ENCODE data around the gene OTULINL.

OTULINL gene

DNA sequence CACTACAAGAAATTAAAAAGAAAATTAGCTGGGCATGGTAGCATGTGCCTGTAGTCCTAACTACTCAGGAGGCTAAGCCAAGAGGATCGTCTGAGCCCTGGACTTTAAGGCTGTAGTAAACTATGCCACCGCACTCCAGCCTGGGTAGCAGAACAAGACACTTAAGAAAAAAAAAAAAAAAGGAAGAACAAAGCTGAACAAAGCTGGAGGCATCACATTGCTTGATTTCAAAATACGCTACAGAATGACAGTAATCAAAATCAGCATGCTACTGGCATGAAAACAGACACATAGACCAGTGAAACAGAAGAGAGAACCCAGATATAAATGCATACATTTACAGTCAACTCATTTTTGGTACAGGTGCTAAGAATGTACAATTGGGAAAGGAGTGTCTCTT is 68.5 kb downstream of the OTULINL start:
- Histone ChIP-seq H3K18ac (ENCODE audit: low read depth in 1 of 2, low read length in 2 of 2) (no peak overlapping the region), H3K14ac (ENCODE audit: low read length in 2 of 2) (no peak overlapping the region), H3K27ac (ENCODE audit: low read length, poor library complexity, severe bottlenecking) (no peak overlapping the region), H3K79me1 (replicated peaks; ENCODE audit: low read length, poor library complexity, severe bottlenecking) (no peaks in the 10 kb centered on the region), H2AFZ (ENCODE audit: low read depth, low read length) (no peak overlapping the region), H3K23ac (ENCODE audit: low read length in 2 of 2) (no peak overlapping the region), H2AK5ac (ENCODE audit: low read length, severe bottlenecking) (no peak overlapping the region), H3K4me1 (ENCODE audit: control insufficient read depth, insufficient read depth, low read depth, low read length) (no peaks in the 10 kb centered on the region), H4K8ac (ENCODE audit: low read length) (no peak overlapping the region), H3K4me3 (ENCODE audit: insufficient read depth in 1 of 2, low read depth in 1 of 2, low read length in 2 of 2) (no peak overlapping the region), H3K9me3 (ENCODE audit: control insufficient read depth, low read length) (no peaks in the 10 kb centered on the region), H3K36me3 (ENCODE audit: control insufficient read depth in 1 of 2, insufficient read depth in 2 of 2, low read depth in 1 of 2, low read length in 2 of 2) (no peaks in the 10 kb centered on the region), H2BK15ac (ENCODE audit: low read depth, poor library complexity, severe bottlenecking) (no peak overlapping the region), H2BK12ac (ENCODE audit: low read length in 2 of 2) (no peak overlapping the region), H3K9ac (ENCODE audit: low read length) (no peak overlapping the region), H3K27me3 (ENCODE audit: control insufficient read depth in 1 of 2, insufficient read depth in 1 of 2, low read length in 2 of 2) (peaks cover 12 to 23% of the 10 kb centered on the region in 2 experiments), H4K91ac (ENCODE audit: low read length) (no peak overlapping the region), H3K4me2 (ENCODE audit: low read length, poor library complexity, severe bottlenecking) (no peak overlapping the region), H3K4ac (ENCODE audit: low read depth in 1 of 2, low read length in 2 of 2) (no peak overlapping the region), H2BK120ac (ENCODE audit: low read depth, low read length) (no peak overlapping the region), H2BK5ac (ENCODE audit: low read depth, low read length, poor library complexity, severe bottlenecking) (no peak overlapping the region)
- WGBS: 80% methylated on average over 2 of the region's 3 CpGs
- no peak for DNase-seq

DNA sequence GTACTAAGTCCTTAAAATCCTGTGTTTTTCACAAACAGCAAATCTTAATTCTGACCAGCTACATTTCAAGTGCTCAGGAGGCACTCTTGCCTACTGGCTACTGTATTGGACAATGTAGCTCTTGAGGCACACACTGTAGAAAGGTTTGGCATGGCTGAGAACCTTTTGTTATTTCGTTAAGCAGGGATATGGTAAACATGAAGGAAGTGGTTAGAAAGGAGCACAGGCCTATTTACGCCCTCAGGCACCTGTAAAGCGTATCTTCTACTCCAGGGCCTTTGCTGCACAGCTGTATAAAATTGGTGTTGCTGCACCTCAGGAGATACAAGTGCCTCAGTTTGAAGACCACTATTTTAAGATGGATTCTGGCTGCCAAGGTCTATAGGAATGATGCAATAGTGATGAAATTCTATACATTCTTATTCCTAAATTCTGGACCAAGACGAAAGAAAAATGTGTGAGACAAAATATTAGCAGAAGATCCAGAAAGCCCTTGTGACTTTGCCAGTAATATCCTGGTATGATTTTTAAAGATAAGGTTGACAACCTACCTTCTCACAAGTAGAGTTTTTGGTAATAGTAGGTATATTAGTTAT is 73.7 kb downstream of the OTULINL start:
- Histone ChIP-seq H2BK15ac (ENCODE audit: low read depth, poor library complexity, severe bottlenecking) (no peak overlapping the region), H2BK120ac (ENCODE audit: low read depth, low read length) (no peak overlapping the region), H3K14ac (ENCODE audit: low read length in 2 of 2) (no peak overlapping the region), H2AFZ (ENCODE audit: low read depth, low read length) (no peak overlapping the region), H3K23ac (ENCODE audit: low read length in 2 of 2) (no peak overlapping the region), H3K4me2 (ENCODE audit: low read length, poor library complexity, severe bottlenecking) (no peak overlapping the region), H2AK5ac (ENCODE audit: low read length, severe bottlenecking) (no peak overlapping the region), H2BK5ac (ENCODE audit: low read depth, low read length, poor library complexity, severe bottlenecking) (no peak overlapping the region), H2BK12ac (ENCODE audit: low read length in 2 of 2) (no peak overlapping the region), H3K27ac (ENCODE audit: low read length, poor library complexity, severe bottlenecking) (no peak overlapping the region), H3K4me3 (ENCODE audit: insufficient read depth in 1 of 2, low read depth in 1 of 2, low read length in 2 of 2) (no peak overlapping the region), H3K27me3 (ENCODE audit: control insufficient read depth in 1 of 2, insufficient read depth in 1 of 2, low read length in 2 of 2) (peaks cover 0 to 3% of the 10 kb centered on the region in 2 experiments), H3K36me3 (ENCODE audit: control insufficient read depth in 1 of 2, insufficient read depth in 2 of 2, low read depth in 1 of 2, low read length in 2 of 2) (no peaks in the 10 kb centered on the region), H3K9me3 (ENCODE audit: control insufficient read depth, low read length) (no peaks in the 10 kb centered on the region), H3K9ac (ENCODE audit: low read length) (no peak overlapping the region), H3K4me1 (ENCODE audit: control insufficient read depth, insufficient read depth, low read depth, low read length) (no peaks in the 10 kb centered on the region), H3K79me1 (replicated peaks; ENCODE audit: low read length, poor library complexity, severe bottlenecking) (no peaks in the 10 kb centered on the region), H4K91ac (ENCODE audit: low read length) (no peak overlapping the region), H3K18ac (ENCODE audit: low read depth in 1 of 2, low read length in 2 of 2) (no peak overlapping the region), H3K4ac (ENCODE audit: low read depth in 1 of 2, low read length in 2 of 2) (no peak overlapping the region), H4K8ac (ENCODE audit: low read length) (no peak overlapping the region)
- whole genome bisulfite sequencing: 67% methylated on average over 3 of the region's 4 CpGs
- DNase-seq: no peak

GRCh38 chr5:14656898-14657297 is 75.3 kb downstream of the OTULINL start:
- no peaks in the 10 kb centered on the region for H3K9me3 ChIP-seq (ENCODE audit: control insufficient read depth, low read length)
- no CpG with 5 or more reads among the region's 2 CpGs for WGBS
- no peak for DNase-seq

DNA sequence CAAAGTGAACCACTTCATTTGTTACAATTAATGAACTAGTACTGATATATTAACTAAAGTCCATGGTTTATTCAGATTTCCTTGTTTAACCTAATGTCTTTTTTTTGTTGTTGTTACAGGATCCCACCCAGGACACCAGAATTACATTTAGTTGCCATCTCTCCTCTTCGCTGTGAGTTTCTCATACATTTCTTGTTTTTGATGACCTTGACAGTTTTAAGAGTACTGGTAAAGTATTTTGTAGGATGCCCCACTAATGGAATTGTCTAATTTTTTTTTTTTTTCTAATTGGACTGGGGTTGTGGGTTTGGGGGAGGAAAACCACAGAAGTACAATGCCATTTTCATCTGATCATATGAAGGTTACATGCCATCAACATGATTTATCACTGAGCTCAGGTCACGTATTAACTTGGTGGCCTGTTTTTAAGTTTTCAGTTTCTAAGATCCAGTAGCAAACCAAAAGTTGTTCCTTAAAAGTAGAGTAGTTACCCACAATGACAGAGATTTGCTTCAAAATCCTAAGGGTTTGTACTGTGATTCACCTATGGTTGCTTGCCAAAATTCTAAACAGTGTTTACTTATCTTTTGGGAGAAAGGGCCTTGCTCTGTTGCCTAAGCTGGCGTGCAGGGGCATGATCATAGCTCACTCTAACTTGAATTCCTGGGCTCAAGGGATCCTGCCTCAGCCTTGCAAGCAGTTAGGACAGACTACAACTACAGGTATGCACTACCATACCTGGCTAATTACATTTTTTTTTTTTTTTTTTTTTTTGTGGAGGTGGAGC is 78.4 kb downstream of the OTULINL start:
- 100% methylated on average over 1 of the region's 3 CpGs for WGBS
- H3K4me1 ChIP-seq (ENCODE audit: control insufficient read depth, insufficient read depth, low read depth, low read length): no peaks in the 10 kb centered on the region
- no peak overlapping the region for H2BK5ac ChIP-seq (ENCODE audit: low read depth, low read length, poor library complexity, severe bottlenecking)
- H3K4me3 ChIP-seq (ENCODE audit: insufficient read depth in 1 of 2, low read depth in 1 of 2, low read length in 2 of 2): no peak overlapping the region
- H2AFZ ChIP-seq (ENCODE audit: low read depth, low read length): no peak overlapping the region
- H3K9me3 ChIP-seq (ENCODE audit: control insufficient read depth, low read length): no peaks in the 10 kb centered on the region
- H3K27ac ChIP-seq (ENCODE audit: low read length, poor library complexity, severe bottlenecking): no peak overlapping the region
- no peak overlapping the region for H4K91ac ChIP-seq (ENCODE audit: low read length)
- no peak overlapping the region for H3K23ac ChIP-seq (ENCODE audit: low read length in 2 of 2)
- no peak overlapping the region for H2AK5ac ChIP-seq (ENCODE audit: low read length, severe bottlenecking)
- H3K4ac ChIP-seq (ENCODE audit: low read depth in 1 of 2, low read length in 2 of 2): no peak overlapping the region
- H2BK12ac ChIP-seq (ENCODE audit: low read length in 2 of 2): no peak overlapping the region
- no peak overlapping the region for H2BK15ac ChIP-seq (ENCODE audit: low read depth, poor library complexity, severe bottlenecking)
- H3K27me3 ChIP-seq (ENCODE audit: control insufficient read depth in 1 of 2, insufficient read depth in 1 of 2, low read length in 2 of 2): no peaks in the 10 kb centered on the region
- no peak overlapping the region for H3K14ac ChIP-seq (ENCODE audit: low read length in 2 of 2)
- peaks cover 0 to 9% of the 10 kb centered on the region in 2 experiments for H3K36me3 ChIP-seq (ENCODE audit: control insufficient read depth in 1 of 2, insufficient read depth in 2 of 2, low read depth in 1 of 2, low read length in 2 of 2)
- H3K9ac ChIP-seq (ENCODE audit: low read length): peak overlapping the region; percentile 47
- no peak overlapping the region for H3K18ac ChIP-seq (ENCODE audit: low read depth in 1 of 2, low read length in 2 of 2)
- H3K4me2 ChIP-seq (ENCODE audit: low read length, poor library complexity, severe bottlenecking): no peak overlapping the region
- no peak overlapping the region for H2BK120ac ChIP-seq (ENCODE audit: low read depth, low read length)
- DNase-seq: no peak
- no peak overlapping the region for H4K8ac ChIP-seq (ENCODE audit: low read length)
- peaks cover 13% of the 10 kb centered on the region for H3K79me1 ChIP-seq (replicated peaks; ENCODE audit: low read length, poor library complexity, severe bottlenecking)

More at GRCh38 chr5:14656898-14657297, 75.3 kb downstream of the OTULINL start:
- no peak overlapping the region for H3K4ac ChIP-seq (ENCODE audit: low read depth in 1 of 2, low read length in 2 of 2)
- peaks cover 1% of the 10 kb centered on the region for H3K79me1 ChIP-seq (replicated peaks; ENCODE audit: low read length, poor library complexity, severe bottlenecking)
- peaks cover 0 to 3% of the 10 kb centered on the region in 2 experiments for H3K27me3 ChIP-seq (ENCODE audit: control insufficient read depth in 1 of 2, insufficient read depth in 1 of 2, low read length in 2 of 2)
- H2BK15ac ChIP-seq (ENCODE audit: low read depth, poor library complexity, severe bottlenecking): no peak overlapping the region
- H2BK120ac ChIP-seq (ENCODE audit: low read depth, low read length): no peak overlapping the region
- H3K18ac ChIP-seq (ENCODE audit: low read depth in 1 of 2, low read length in 2 of 2): no peak overlapping the region
- no peak overlapping the region for H3K4me3 ChIP-seq (ENCODE audit: insufficient read depth in 1 of 2, low read depth in 1 of 2, low read length in 2 of 2)
- no peak overlapping the region for H3K14ac ChIP-seq (ENCODE audit: low read length in 2 of 2)
- no peak overlapping the region for H3K23ac ChIP-seq (ENCODE audit: low read length in 2 of 2)
- H2AK5ac ChIP-seq (ENCODE audit: low read length, severe bottlenecking): no peak overlapping the region
- H3K4me2 ChIP-seq (ENCODE audit: low read length, poor library complexity, severe bottlenecking): no peak overlapping the region
- no peak overlapping the region for H2AFZ ChIP-seq (ENCODE audit: low read depth, low read length)
- no peak overlapping the region for H2BK5ac ChIP-seq (ENCODE audit: low read depth, low read length, poor library complexity, severe bottlenecking)
- no peak overlapping the region for H4K91ac ChIP-seq (ENCODE audit: low read length)
- H3K27ac ChIP-seq (ENCODE audit: low read length, poor library complexity, severe bottlenecking): no peak overlapping the region
- H4K8ac ChIP-seq (ENCODE audit: low read length): no peak overlapping the region
- H3K9ac ChIP-seq (ENCODE audit: low read length): no peak overlapping the region
- no peak overlapping the region for H2BK12ac ChIP-seq (ENCODE audit: low read length in 2 of 2)
- H3K36me3 ChIP-seq (ENCODE audit: control insufficient read depth in 1 of 2, insufficient read depth in 2 of 2, low read depth in 1 of 2, low read length in 2 of 2): peaks cover 0 to under 1% of the 10 kb centered on the region in 2 experiments
- no peaks in the 10 kb centered on the region for H3K4me1 ChIP-seq (ENCODE audit: control insufficient read depth, insufficient read depth, low read depth, low read length)
